GM19035 (cell line): ENCODE data around the gene EPHB1.

Experiments used
- ATAC-seq: cut with Tn5 transposase; IDR thresholded peaks from one replicate; pipeline ENCODE4 v1.9.1; 2021; ENCODE audit not compliant: unreplicated experiment

The EPHB1 gene

GRCh38 chr3:135272026-135272669, 477.1 kb downstream of the EPHB1 start:
- ATAC-seq = no peak

DNA sequence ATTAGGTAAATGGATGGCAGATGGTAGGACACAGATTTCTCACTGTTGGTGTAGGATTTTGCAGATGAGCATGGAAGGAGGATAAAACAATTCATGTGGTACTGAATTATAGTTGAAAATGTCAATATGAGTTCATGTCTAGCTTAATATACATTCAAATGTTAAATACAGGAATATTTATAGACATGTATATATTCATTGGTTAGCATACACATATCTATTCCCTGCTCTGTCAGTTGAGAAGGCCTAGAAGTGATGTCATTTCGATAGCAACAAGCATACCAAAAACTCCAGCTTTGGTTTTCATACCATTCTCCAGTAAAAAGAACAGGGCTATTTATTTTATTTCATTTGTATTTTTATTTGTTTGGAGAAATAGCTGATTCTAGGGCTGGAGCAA, 497.1 kb downstream of the EPHB1 start:
- ATAC-seq = no peak

- ATAC-seq = no peak
Observed at GRCh38 chr3:135301670-135302069, 506.6 kb downstream of the EPHB1 start.

- no peak for ATAC-seq
Observed at GRCh38 chr3:135304378-135304777, 509.3 kb downstream of the EPHB1 start.
